HG03175 (cell line): Measurements from ENCODE around the gene NRG3.

ENCODE experiments used
- ATAC-seq: cut with Tn5 transposase; IDR thresholded peaks from one replicate; pipeline ENCODE4 v1.9.1; 2021; ENCODE audit warnings: mild to moderate bottlenecking, moderate library complexity; ENCODE audit not compliant: unreplicated experiment

Gene NRG3

DNA sequence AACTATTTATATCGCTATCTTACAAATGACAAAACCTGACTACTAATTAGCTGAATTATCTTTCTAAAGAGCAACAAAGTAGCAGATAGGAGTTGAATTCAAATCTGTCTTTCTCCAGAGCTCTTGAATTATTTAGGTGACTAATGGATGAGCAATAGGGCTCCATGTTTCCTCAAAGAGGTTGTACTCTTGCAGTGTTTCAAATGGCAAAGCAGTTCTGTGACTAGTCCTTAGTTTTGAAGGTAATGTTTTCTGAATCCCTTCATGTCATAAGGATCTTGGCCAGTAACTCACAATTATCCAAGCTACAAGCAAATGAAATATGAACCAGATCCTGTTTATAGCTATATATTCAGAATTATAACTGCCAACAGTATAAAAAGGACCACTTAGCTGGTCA lies 999.7 kb downstream of the NRG3 start:
- no peak for ATAC-seq

DNA sequence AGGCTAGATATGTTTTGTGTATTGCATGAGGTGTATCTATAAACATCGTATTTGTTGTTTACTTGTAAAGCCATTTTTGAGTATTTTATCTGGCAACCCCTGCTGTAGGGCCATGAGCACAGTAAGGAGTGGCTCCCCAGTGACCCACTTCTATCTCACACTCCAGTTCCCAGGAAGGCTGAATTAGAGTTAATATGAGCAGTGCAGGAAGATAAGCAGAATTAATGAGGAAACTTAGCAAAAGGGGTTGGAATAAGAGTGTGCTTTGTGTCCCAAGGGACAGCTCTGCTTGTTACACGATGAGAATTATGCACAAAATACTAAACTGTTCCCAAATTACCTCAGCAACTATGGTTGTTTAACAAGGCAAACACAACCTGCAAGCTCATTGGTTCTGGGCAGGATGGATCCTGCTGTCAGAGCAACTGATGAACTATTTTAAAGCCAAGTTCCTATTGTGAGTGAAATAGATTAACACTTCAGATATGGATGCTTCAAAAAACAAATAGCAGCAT lies 1005.8 kb downstream of the NRG3 start:
- ATAC-seq, result no peak

DNA sequence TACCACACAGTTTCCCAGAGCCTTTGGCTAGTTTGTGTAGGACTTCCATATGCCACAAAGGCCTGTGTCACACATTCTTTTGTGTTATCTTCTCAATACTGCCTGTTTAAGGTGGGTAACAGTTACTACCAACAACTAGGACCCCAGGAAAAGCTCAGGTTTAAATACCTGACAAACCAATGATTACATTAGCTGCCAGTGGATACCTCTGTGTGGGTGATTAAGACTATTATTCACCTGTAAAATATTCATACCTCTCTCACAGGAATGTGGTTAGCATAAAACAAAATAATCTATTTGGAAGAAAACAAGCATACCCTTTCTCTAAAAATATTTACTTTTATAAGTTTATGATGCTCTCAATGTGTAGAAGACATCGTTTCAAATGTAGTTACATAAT lies 1007.7 kb downstream of the NRG3 start:
- no peak for ATAC-seq

DNA sequence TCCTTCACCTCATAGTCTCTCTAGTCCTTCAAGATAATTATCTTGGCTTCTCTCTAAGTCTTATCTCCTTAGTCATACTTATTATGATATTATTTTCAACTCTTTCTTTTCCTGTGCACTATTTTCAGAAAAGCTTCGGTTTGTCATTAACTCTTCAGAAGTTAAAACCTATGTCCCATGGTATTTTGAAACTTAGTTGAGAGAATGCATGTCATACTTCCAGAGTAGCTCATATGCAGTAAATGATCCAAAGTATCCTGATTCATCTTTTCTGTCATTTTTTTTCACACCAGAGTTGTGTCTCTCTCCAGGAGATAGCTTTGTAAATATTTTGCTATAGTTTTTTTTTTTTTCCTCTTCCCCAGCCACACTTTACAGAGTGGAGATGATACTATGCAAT lies 1008.6 kb downstream of the NRG3 start:
- ATAC-seq, result no peak

DNA sequence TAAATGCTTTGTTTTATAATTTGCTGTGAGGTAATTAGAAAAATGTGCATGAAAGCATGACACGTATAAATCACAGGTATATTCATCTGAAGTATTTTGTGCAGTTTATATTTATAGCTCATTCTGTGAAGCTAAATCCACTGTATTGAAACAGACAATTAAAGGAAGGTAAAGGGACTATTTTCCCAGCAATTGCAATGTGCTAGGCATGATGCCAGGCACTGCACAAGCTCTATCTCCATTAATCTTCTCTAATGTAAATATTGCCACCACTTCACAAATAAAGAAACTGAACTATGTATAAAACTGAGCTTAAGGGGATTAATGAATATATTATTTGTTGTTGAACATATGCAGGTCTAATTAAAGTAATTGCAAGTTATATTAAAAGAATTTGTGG lies 1012.5 kb downstream of the NRG3 start:
- ATAC-seq, result no peak

DNA sequence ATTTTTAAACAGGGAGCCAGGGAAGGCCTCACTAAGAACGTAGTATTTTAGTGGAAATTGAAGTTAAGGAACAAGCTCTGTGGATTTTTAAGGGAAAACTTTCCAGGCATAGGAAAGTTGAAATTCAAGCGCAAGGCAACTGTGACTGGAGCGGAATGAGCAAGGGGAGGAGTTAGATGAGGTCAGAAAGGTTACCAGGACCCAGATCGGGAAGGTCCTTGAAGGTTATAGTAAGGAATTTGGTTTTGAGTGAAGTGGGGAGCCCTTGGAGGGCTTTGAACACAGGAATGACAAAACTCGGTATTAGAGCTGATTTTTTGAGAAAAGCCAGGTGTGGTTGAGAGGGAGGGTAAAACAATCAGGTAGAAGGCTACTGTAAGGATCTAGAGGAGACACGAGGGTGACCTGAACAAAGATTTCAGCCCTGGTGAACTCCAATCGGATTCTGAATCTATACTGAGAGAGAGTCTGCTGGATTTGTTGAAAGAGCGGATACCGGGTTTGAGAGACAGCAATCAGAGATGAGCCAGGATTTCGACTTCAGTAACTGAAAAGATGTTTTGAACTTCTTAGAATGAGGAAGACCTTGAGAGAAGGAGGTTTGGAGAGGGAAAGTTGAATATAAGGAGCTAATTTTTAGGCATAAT lies 1013.9 kb downstream of the NRG3 start:
- no peak for ATAC-seq

DNA sequence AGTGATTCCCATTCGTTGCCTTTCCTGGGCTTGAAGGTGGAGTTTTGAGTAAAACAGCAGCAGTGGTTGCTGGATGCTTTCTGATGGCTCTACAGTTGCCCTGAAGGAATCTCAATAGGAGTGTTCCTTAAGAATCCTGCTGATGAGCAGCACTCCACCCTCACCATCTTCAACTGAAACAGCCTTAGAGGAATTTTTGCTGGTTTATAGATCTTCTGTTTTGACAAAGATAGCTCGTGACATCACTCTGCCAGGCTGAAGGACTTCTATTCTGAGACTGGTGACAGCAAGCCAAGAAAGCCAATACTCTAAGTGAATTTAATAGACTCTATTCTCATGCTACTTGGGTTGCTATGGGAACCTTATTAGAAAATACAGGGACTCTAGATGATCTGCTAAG lies 1014.7 kb downstream of the NRG3 start:
- ATAC-seq, result no peak

DNA sequence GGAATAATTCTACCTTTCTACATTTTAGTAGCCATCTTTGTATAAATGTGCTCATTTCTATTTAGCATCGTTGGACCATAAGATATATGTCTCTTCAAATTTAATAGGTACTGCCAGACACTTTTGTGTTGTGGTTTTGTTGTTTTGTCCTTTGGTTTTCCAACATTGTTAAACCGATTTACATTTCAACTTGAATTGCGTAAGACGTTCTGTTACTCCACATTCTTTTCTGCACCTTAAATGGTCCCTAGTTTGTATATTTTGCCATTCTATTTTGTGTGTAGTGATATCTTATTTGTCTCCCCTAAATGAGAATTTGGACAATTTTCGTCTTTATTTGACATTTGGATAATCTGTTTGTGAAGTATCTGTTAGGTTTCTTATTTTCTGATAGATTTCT lies 1015.6 kb downstream of the NRG3 start:
- ATAC-seq, result no peak

DNA sequence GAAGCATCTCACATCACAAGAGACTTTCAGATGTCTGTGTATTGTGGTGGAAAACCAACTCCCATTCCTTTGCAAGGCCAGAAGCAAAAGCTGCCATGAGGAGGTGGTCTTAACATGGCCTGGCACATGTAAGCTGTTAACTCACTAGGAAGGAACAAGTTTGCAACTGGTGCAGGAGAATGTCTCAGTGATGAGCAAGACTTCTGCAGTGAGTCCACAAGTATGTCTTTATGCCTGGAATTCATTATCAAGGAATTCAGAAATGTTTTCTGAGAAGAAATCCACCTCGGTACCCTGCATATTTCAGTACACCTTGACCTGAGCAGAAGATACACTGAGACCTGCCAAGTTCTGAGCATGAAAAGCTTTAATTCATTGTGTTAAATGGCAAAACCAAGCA lies 1033.1 kb downstream of the NRG3 start:
- no peak for ATAC-seq

DNA sequence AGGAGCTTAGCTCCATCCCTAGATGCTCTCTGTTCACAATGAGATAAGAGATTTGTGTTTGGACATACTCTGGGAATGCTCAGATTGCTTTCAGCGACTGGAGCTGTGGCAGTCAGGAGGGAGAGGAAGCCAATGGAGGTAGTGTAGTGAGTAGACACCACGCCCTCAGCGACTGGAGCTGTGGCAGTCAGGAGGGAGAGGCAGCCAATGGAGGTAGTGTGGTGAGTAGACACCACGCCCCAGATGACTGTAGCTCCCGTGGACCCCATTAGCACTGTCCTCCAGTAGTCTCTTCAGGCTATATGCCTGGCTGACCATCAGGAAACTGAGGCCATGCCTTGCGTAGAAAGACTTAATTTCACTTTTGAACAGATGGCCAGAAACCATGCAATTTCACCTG lies 1033.8 kb downstream of the NRG3 start:
- no peak for ATAC-seq

DNA sequence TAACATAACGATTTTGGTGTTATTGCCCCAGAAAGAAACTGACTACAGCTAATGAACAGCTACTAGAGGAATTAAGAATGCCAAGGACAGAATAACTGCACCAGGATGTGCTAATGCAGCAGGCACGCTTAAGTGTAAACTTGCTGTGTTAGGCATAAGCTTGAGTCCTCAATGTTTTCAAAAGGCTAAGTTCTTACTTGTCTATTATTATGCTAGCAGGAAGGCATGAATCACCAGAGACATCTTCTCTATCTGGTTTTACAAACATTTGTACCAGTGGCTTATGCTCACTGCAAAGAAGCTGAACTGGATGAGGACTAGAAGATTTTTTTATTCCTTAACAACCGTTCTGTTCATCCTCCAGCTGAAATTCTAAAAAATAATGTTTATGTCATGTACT lies 1035.3 kb downstream of the NRG3 start:
- ATAC-seq, result no peak

DNA sequence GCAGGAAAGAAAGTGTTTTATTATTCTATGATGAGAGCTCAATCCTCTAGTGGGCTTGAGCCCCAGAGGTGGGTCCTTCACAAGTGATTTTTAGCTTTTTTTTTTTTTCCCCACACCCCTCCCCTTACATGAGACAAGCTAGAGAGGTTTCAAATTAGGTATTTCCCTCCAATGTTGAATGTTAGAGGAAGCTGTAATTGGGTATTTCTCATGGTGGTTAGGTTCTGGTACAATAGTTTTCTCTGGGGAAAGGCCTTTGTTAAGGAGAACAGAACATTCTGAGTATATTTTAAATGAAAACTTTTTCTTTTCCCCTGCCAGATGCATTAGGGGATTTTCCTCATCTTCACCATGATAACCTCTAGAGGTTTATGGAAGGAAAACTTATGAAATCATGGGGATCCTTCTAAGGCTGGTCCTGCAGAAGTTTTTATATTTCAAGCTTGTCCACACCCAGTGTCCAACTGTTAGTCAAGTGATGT lies 1039.7 kb downstream of the NRG3 start:
- ATAC-seq, result no peak

DNA sequence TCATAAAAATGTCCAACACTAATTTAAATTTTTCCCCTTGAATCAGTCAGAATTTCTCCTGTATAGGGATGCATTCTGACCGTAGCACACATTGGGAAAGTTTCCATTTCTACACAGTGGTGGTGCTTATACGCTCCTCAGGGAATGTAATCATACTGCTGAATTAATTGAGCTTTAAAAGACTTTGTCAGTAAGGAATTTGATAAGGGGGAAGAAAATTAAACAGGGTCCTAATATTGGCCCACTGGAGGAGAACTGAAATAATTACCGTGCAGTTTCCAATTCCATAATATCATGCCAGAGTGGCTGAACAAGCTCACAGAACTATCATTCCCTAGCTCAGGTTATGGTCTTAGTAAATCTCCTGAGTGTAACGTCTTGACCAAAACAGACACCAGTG lies 1041.9 kb downstream of the NRG3 start:
- no peak for ATAC-seq

DNA sequence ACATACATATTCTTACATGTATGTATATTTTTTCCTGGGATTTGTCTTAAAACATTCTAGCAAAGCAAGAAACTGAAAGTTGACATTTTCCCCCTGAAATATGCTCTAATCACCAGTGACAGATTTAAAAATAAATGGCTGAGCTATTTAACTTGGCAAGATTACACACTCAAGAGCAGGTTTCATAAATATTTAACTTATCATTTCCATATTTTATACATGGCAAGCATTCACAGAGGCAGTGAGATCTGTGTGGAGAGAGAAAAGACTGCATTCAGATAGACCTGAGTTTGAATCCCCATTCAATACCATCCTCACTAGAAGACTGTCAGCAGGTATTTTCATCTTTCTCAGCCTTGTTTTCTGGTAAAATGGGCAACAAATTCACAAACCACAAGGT lies 1043.0 kb downstream of the NRG3 start:
- ATAC-seq, result no peak

DNA sequence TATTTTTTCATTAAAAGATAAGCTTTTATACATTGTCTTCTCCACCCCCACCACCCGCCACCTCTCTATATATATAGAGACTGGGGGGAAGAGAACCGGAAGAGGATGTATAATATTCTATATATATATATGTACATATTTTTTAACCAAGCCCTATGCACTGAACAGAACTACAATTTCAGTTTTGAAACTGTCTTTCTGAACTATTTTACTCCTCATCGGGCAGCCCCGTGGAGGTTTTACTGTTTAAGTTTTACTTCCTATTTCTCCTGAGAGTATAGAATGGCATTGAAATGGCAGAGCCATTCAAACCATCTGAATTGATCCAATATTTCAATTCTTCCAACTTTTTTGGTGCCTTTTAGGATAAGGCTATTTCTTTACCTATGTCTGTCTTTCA lies 1047.1 kb downstream of the NRG3 start:
- ATAC-seq, result no peak

DNA sequence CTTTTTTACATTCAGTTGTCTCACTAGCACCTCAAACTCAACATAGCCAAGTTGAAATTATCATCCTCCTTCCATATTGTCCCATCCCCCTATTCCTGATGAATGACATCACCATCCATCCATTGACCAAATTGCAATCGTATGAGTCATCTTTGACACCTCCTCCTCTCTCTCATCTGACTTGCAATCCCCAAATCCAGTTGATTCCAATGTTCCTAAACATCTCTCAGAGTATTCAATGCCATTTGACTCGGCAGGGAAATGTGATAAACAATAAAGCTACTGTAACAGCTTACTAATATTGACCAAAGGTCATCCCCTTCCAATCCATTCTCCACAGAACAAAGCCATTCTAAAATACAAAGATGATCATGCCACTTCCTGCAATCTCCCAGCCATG lies 1047.8 kb downstream of the NRG3 start:
- no peak for ATAC-seq

DNA sequence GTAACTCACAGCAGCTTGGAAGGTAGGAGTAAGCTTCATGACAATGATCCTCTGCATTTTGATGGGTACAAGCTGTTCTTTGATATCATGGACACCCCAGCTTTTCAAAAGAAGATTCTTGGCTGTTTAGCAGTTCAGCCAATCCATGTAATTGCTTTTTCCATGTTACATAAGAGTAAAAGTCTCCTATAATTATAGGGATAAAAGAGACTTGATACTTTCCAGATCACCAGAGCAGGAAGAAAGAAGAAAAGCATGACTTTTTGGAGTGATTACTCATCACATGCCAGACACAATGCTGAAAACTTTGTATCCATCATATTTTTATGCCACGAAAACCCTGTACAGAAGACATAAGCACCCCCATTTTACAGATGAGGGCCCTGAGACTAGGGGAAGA lies 1049.7 kb downstream of the NRG3 start:
- no peak for ATAC-seq

DNA sequence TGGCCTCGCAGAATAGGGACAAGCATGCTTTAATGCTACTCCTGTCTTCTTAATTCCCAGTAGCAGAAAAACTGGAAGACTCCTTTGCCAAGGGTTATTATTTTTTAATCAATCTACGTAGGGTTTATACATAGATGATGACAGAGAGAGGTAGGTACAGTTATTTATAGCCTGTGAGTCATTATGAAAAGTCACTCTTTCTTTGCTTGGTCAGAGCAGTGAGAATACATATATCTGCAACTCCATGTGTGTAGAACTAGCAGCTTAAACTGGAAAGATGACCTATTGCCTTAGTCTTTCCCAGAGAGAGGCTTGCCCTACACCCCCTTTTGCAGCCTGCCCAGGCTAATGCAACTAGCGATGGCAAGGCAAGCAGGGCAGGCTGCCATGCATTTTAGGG lies 1050.6 kb downstream of the NRG3 start:
- no peak for ATAC-seq

DNA sequence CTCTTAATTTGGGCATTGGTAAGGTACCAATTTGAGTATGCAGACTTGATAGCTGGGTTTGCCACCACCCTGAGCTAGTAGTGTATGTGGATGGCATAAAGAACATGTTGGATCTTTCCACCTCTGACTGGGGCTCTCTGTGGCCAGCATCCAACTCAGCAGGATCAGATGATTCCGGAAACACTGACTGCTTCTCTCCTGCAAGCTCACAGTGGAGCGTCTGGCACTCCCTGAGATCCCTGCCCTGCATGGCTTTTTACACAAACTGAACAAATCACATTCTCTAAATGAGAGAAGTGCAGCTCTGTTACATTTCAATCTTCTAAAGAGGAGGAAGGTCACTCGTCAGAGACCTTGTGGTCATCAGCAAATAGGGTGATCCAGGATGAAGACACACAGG lies 1057.5 kb downstream of the NRG3 start:
- no peak for ATAC-seq

DNA sequence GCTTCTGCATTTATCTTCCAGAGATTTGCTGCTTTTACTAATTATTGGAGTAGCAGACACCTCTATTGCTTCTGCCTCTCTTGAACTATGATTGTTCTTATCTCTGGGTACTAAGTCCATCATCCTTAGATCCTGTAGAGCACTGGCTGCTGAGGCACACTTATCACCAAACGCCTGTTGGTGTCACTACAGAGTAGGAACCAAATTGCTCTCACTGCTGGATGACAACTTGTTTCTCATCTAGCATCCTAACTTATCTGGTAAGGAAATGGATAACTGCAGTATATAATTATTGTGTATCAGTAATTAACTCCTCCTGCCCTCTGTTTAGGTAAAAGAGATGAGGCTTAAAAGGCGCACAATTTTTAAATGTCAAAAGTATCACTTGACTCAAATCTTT lies 1059.4 kb downstream of the NRG3 start:
- no peak for ATAC-seq

DNA sequence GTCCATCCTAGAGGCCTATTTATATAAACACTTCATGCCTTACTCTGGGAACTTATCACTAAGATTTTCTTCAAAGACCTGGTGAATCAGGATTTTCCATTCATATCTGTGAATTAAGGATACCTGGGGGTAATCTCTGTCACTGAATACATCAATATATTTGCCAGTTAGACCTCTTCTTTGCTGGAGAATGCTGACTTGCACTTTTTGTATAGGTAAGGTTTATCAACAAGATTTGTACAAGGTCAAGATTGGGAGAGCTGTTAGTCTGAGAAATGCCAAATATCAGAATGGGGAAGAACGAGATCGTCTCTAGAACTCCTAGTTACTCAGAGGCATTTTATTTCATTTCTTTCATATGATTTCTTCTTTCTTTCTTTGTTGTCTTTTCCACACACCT lies 1060.0 kb downstream of the NRG3 start:
- ATAC-seq, result no peak

DNA sequence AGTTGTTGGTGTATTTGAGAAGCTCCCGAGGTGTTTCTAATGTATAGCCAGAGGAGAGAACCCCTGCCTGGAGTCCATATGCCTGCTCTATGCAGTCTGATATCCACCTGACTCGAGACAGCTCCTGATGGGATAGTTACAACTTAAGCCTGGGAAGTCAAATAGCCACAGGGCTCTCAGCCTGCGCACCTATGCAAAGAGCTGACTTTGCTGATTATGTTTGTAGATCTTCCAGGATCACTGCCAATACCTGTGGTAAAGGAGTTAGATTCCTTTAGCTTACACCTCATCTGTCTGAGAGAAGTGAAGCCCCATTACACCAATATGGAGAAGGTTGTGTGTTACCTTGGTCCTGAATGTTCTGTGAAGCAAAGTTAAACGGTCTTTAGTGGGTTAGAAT lies 1063.3 kb downstream of the NRG3 start:
- no peak for ATAC-seq
